ENCODE results near the gene AGA.

DNA sequence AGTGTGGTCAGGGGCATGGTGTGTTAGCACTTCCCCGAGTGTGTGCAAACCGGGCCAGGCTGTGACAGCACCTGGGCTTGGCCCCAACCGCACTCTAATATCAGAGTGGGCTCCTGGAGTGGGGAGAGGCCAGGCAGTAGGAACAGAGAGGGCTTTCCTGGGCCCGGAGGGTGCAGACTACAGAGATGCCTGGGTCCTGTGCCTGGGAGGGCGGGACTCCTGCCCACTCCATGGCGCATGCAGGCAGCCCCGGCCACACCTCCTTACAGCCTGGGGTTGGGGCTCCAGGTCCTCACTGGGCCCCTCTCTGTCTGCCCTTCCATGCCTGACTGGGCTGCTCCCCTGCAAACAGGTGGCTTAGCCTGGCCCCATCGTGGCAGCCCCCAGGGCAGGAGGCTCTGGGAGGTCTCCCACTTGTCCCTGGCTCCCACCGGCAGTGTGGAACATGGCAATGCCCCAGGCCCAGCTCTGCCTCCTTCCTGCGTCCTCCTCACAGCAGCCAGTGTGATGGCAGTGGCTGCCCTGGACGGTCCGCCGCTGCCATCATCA is 60.4 kb downstream of the AGA start:
- TF ChIP-seq, protein P1, sequence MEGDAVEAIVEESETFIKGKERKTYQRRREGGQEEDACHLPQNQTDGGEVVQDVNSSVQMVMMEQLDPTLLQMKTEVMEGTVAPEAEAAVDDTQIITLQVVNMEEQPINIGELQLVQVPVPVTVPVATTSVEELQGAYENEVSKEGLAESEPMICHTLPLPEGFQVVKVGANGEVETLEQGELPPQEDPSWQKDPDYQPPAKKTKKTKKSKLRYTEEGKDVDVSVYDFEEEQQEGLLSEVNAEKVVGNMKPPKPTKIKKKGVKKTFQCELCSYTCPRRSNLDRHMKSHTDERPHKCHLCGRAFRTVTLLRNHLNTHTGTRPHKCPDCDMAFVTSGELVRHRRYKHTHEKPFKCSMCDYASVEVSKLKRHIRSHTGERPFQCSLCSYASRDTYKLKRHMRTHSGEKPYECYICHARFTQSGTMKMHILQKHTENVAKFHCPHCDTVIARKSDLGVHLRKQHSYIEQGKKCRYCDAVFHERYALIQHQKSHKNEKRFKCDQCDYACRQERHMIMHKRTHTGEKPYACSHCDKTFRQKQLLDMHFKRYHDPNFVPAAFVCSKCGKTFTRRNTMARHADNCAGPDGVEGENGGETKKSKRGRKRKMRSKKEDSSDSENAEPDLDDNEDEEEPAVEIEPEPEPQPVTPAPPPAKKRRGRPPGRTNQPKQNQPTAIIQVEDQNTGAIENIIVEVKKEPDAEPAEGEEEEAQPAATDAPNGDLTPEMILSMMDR (IDR thresholded peaks at IDR 0.05): no peak
- TF ChIP-seq EP300 (IDR thresholded peaks at IDR 0.05): no peak

Data from ovary (tissue), 3 donors.